Measurements from ENCODE around the gene TBX19. TPM values are rescaled to one million over a fixed set of nuclear protein-coding genes. Genes with fewer than 3 reads are reported as not detected.

TBX19 gene
- 3.4 TPM for polyA plus RNA-seq (2013)

- POLR2A ChIA-PET = no interaction called here
- no peaks in the 10 kb centered on the region for H3K4me1 ChIP-seq (ENCODE audit: control extremely low read depth in 1 of 4, control insufficient read depth in 4 of 4, insufficient read depth in 4 of 4, low read length in 3 of 4)
- DNase-seq = no peak
- H3K9me3 ChIP-seq (ENCODE audit: control extremely low read depth in 1 of 5, control insufficient read depth in 4 of 5, insufficient read depth in 2 of 5, low read depth in 1 of 5, low read length in 4 of 5) = peaks cover 0 to 5% (median 3%) of the 10 kb centered on the region in 5 experiments
- CTCF ChIA-PET = no interaction called here
- 96% methylated on average over 6 of the region's 7 CpGs for WGBS (ENCODE audit: insufficient coverage)
- H3K4me3 ChIP-seq (ENCODE audit: control insufficient read depth in 1 of 7, extremely low read depth in 1 of 7, insufficient read depth in 4 of 7, low read depth in 2 of 7, low read length in 6 of 7) = no peak within 1 kb of the TSS
- H3K36me3 ChIP-seq (ENCODE audit: control insufficient read depth in 4 of 4, insufficient read depth in 4 of 4, low read length in 3 of 4) = no peaks in the 10 kb centered on the region
- no peak within 1 kb of the TSS for H3K27ac ChIP-seq (ENCODE audit: insufficient read depth in 1 of 2, low read depth in 1 of 2, low read length in 2 of 2, poor library complexity in 1 of 2, severe bottlenecking in 2 of 2)
- H3K27me3 ChIP-seq (replicated peaks in 2 of 5; ENCODE audit: control insufficient read depth in 4 of 5, insufficient read depth in 5 of 5, low read length in 4 of 5) = no peaks in the 10 kb centered on the region
Observed at GRCh38 chr1:168280296-168280927, at the start of gene TBX19. TBX19 (plus strand) TSS chr1:168280877; CDS start chr1:168281091, 214 bp downstream.

- Histone ChIP-seq H3K9me3 (ENCODE audit: control extremely low read depth in 1 of 5, control insufficient read depth in 4 of 5, insufficient read depth in 2 of 5, low read depth in 1 of 5, low read length in 4 of 5) (no peaks in the 10 kb centered on the region), H3K27ac (ENCODE audit: insufficient read depth in 1 of 2, low read depth in 1 of 2, low read length in 2 of 2, poor library complexity in 1 of 2, severe bottlenecking in 2 of 2) (no peak overlapping the region), H3K36me3 (ENCODE audit: control insufficient read depth in 4 of 4, insufficient read depth in 4 of 4, low read length in 3 of 4) (peaks cover 39 to 87% (median 61%) of the 10 kb centered on the region in 4 experiments), H3K27me3 (replicated peaks in 2 of 5; ENCODE audit: control insufficient read depth in 4 of 5, insufficient read depth in 5 of 5, low read length in 4 of 5) (no peaks in the 10 kb centered on the region), H3K4me3 (ENCODE audit: control insufficient read depth in 1 of 7, extremely low read depth in 1 of 7, insufficient read depth in 4 of 7, low read depth in 2 of 7, low read length in 6 of 7) (no peak overlapping the region), H3K4me1 (ENCODE audit: control extremely low read depth in 1 of 4, control insufficient read depth in 4 of 4, insufficient read depth in 4 of 4, low read length in 3 of 4) (no peaks in the 10 kb centered on the region)
- POLR2A ChIA-PET = no interaction called here
- 100% methylated on average over 6 of the region's 8 CpGs for WGBS (ENCODE audit: insufficient coverage)
- DNase-seq = peak; percentile 36 to 64 (median 59)
- CTCF ChIA-PET = interaction anchor here (0.8 to 2.7 kb wide), 11 partner anchors 9 to 204 kb away, joined by 3 to 23 read pairs (median 3); partner anchors contain the start of gene SFT2D2
Observed at GRCh38 chr1:168234846-168235547, 45.7 kb upstream of the TBX19 start.

DNA sequence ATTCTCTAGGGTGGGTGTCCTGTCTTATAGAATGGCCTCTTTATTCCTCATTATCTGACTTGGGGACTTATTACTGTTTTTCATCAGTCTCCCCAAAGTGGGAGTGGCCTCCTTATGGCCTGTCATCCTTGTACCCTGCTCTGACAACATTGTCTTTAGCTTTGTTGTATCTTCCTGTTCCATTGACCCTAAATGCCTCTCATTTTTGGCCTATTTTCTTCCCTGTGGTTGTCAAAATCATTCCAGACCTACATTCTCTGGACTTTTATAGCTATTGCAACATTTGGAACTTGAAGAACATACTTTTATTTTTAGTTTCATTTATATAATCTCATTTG is 45.2 kb upstream of the TBX19 start:
- no peaks in the 10 kb centered on the region for H3K27me3 ChIP-seq (replicated peaks in 2 of 5; ENCODE audit: control insufficient read depth in 4 of 5, insufficient read depth in 5 of 5, low read length in 4 of 5)
- peaks cover 37 to 89% (median 66%) of the 10 kb centered on the region in 4 experiments for H3K36me3 ChIP-seq (ENCODE audit: control insufficient read depth in 4 of 4, insufficient read depth in 4 of 4, low read length in 3 of 4)
- no peak for DNase-seq
- ChIA-PET CTCF (interaction anchor here (0.8 to 2.7 kb wide), 9 partner anchors 9 to 204 kb away, joined by 3 to 23 read pairs (median 3); partner anchors contain the start of gene SFT2D2), POLR2A (no interaction called here)
- no peak overlapping the region for H3K27ac ChIP-seq (ENCODE audit: insufficient read depth in 1 of 2, low read depth in 1 of 2, low read length in 2 of 2, poor library complexity in 1 of 2, severe bottlenecking in 2 of 2)
- H3K4me3 ChIP-seq (ENCODE audit: control insufficient read depth in 1 of 7, extremely low read depth in 1 of 7, insufficient read depth in 4 of 7, low read depth in 2 of 7, low read length in 6 of 7) = no peak overlapping the region
- H3K9me3 ChIP-seq (ENCODE audit: control extremely low read depth in 1 of 5, control insufficient read depth in 4 of 5, insufficient read depth in 2 of 5, low read depth in 1 of 5, low read length in 4 of 5) = no peaks in the 10 kb centered on the region
- H3K4me1 ChIP-seq (ENCODE audit: control extremely low read depth in 1 of 4, control insufficient read depth in 4 of 4, insufficient read depth in 4 of 4, low read length in 3 of 4) = no peaks in the 10 kb centered on the region

GRCh38 chr1:168235937-168236336 is 44.7 kb upstream of the TBX19 start:
- WGBS (ENCODE audit: insufficient coverage) = 100% methylated on average over 3 of the region's 3 CpGs
- ChIA-PET CTCF (interaction anchor here (0.9 to 2.7 kb wide), 8 partner anchors 9 to 203 kb away, joined by 3 to 23 read pairs (median 4); partner anchors contain the start of gene SFT2D2), POLR2A (no interaction called here)
- Histone ChIP-seq H3K4me3 (ENCODE audit: control insufficient read depth in 1 of 7, extremely low read depth in 1 of 7, insufficient read depth in 4 of 7, low read depth in 2 of 7, low read length in 6 of 7) (no peak overlapping the region), H3K9me3 (ENCODE audit: control extremely low read depth in 1 of 5, control insufficient read depth in 4 of 5, insufficient read depth in 2 of 5, low read depth in 1 of 5, low read length in 4 of 5) (no peaks in the 10 kb centered on the region), H3K4me1 (ENCODE audit: control extremely low read depth in 1 of 4, control insufficient read depth in 4 of 4, insufficient read depth in 4 of 4, low read length in 3 of 4) (no peaks in the 10 kb centered on the region), H3K27ac (ENCODE audit: insufficient read depth in 1 of 2, low read depth in 1 of 2, low read length in 2 of 2, poor library complexity in 1 of 2, severe bottlenecking in 2 of 2) (no peak overlapping the region), H3K36me3 (ENCODE audit: control insufficient read depth in 4 of 4, insufficient read depth in 4 of 4, low read length in 3 of 4) (peaks cover 37 to 88% (median 66%) of the 10 kb centered on the region in 4 experiments), H3K27me3 (replicated peaks in 2 of 5; ENCODE audit: control insufficient read depth in 4 of 5, insufficient read depth in 5 of 5, low read length in 4 of 5) (no peaks in the 10 kb centered on the region)
- no peak for DNase-seq

DNA sequence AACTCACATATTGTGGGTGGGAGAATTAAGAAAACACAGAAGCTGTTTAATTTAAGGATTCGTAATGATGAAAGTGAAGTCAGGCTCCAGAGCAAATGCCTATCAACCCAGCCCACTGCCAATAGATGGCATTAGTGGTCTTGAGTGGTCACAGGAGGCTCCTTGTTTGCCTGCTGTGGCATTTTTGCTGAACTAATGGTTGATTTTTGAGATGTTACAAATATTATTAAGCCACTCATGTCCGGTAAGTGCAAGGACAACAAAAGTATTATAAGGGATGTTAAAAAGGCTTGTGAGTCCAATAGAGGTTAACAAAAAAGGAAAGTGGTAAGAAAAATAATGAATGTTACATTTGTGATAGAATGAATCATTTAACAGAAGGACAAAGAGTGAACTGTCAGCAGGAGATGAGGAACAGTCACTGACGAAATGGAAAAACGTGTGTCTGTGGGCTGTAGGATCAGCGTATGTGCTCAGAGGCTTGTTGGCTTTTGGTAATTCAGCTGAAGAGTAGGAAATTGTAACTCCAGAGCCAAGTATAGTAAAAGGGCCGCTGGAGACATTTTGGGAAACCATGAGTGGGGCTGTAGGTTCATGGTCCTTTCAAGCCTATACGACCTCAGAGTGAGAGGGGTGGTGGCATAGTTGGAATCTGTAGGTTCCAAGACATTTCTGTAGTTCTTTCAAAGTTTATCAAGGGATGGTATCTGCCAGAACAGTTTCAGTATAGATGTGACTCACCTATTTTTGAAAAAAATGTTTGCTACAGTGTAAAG is 43.7 kb upstream of the TBX19 start:
- POLR2A ChIA-PET = no interaction called here
- H3K4me1 ChIP-seq (ENCODE audit: control extremely low read depth in 1 of 4, control insufficient read depth in 4 of 4, insufficient read depth in 4 of 4, low read length in 3 of 4) = no peaks in the 10 kb centered on the region
- WGBS (ENCODE audit: insufficient coverage) = 100% methylated on average over 7 of the region's 7 CpGs
- no peaks in the 10 kb centered on the region for H3K27me3 ChIP-seq (replicated peaks in 2 of 5; ENCODE audit: control insufficient read depth in 4 of 5, insufficient read depth in 5 of 5, low read length in 4 of 5)
- H3K27ac ChIP-seq (ENCODE audit: insufficient read depth in 1 of 2, low read depth in 1 of 2, low read length in 2 of 2, poor library complexity in 1 of 2, severe bottlenecking in 2 of 2) = no peak overlapping the region
- no peak for DNase-seq
- H3K4me3 ChIP-seq (ENCODE audit: control insufficient read depth in 1 of 7, extremely low read depth in 1 of 7, insufficient read depth in 4 of 7, low read depth in 2 of 7, low read length in 6 of 7) = no peak overlapping the region
- no peaks in the 10 kb centered on the region for H3K9me3 ChIP-seq (ENCODE audit: control extremely low read depth in 1 of 5, control insufficient read depth in 4 of 5, insufficient read depth in 2 of 5, low read depth in 1 of 5, low read length in 4 of 5)
- CTCF ChIA-PET = no interaction called here
- H3K36me3 ChIP-seq (ENCODE audit: control insufficient read depth in 4 of 4, insufficient read depth in 4 of 4, low read length in 3 of 4) = peaks cover 32 to 86% (median 67%) of the 10 kb centered on the region in 4 experiments

DNA sequence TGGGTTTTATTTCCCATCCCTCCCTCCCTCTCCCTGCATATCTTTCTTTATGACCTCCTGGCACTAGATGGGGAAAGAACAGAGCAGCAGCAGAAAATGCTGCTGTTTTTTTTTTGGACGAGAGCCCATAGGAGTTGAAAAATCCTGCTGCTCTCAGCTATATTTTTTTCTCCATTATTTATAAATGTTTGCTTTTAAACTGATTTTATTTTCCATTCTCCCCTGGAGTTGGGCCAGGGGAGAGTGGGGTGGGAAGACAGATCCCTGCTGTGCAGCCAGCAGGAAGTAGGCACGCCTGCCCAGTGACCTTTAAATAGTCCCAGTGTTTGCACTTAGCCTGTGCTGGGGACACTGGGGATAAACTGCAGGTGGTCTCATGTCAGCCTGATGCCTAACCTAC is 37.5 kb upstream of the TBX19 start:
- 92% methylated on average over 1 of the region's 2 CpGs for WGBS (ENCODE audit: insufficient coverage)

More for the DNA sequence above, 37.5 kb upstream of the TBX19 start:
- H3K4me1 ChIP-seq (ENCODE audit: control extremely low read depth in 1 of 4, control insufficient read depth in 4 of 4, insufficient read depth in 4 of 4, low read length in 3 of 4) = no peaks in the 10 kb centered on the region
- no peak overlapping the region for H3K27ac ChIP-seq (ENCODE audit: insufficient read depth in 1 of 2, low read depth in 1 of 2, low read length in 2 of 2, poor library complexity in 1 of 2, severe bottlenecking in 2 of 2)
- no peak for DNase-seq
- CTCF ChIA-PET = no interaction called here
- H3K36me3 ChIP-seq (ENCODE audit: control insufficient read depth in 4 of 4, insufficient read depth in 4 of 4, low read length in 3 of 4) = peaks cover 31 to 74% (median 59%) of the 10 kb centered on the region in 4 experiments
- POLR2A ChIA-PET = no interaction called here
- H3K4me3 ChIP-seq (ENCODE audit: control insufficient read depth in 1 of 7, extremely low read depth in 1 of 7, insufficient read depth in 4 of 7, low read depth in 2 of 7, low read length in 6 of 7) = no peak overlapping the region
- no peaks in the 10 kb centered on the region for H3K27me3 ChIP-seq (replicated peaks in 2 of 5; ENCODE audit: control insufficient read depth in 4 of 5, insufficient read depth in 5 of 5, low read length in 4 of 5)
- no peaks in the 10 kb centered on the region for H3K9me3 ChIP-seq (ENCODE audit: control extremely low read depth in 1 of 5, control insufficient read depth in 4 of 5, insufficient read depth in 2 of 5, low read depth in 1 of 5, low read length in 4 of 5)
